ENCODE results near the gene GPATCH2L.

The GPATCH2L gene

DNA sequence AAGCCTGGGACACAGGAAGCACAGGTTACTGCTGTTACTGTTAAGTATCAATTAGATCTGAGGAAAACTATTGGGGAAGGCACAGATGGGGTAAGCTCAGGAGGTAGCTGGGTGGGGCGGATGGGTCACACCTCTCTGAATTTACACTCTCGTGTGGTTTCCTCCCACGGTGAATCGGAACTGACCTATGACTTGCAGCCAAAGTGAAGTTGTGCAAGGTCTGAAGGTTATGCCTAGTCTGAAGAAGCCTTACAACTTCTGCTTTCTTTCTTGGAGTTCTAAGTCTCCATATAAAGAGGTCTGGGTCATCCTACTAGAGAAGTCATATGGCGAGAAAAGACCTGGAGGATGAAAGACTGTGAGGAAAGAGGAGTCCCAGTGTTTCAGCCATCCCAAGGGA lies 25.6 kb upstream of the GPATCH2L start:
- no peak for TF ChIP-seq ZFX (IDR thresholded peaks at IDR 0.05; ENCODE audit: borderline replicate concordance)
- TF ChIP-seq, protein P1, sequence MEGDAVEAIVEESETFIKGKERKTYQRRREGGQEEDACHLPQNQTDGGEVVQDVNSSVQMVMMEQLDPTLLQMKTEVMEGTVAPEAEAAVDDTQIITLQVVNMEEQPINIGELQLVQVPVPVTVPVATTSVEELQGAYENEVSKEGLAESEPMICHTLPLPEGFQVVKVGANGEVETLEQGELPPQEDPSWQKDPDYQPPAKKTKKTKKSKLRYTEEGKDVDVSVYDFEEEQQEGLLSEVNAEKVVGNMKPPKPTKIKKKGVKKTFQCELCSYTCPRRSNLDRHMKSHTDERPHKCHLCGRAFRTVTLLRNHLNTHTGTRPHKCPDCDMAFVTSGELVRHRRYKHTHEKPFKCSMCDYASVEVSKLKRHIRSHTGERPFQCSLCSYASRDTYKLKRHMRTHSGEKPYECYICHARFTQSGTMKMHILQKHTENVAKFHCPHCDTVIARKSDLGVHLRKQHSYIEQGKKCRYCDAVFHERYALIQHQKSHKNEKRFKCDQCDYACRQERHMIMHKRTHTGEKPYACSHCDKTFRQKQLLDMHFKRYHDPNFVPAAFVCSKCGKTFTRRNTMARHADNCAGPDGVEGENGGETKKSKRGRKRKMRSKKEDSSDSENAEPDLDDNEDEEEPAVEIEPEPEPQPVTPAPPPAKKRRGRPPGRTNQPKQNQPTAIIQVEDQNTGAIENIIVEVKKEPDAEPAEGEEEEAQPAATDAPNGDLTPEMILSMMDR (IDR thresholded peaks at IDR 0.05), result no peak
- H3K27ac ChIP-seq, result no peak overlapping the region

DNA sequence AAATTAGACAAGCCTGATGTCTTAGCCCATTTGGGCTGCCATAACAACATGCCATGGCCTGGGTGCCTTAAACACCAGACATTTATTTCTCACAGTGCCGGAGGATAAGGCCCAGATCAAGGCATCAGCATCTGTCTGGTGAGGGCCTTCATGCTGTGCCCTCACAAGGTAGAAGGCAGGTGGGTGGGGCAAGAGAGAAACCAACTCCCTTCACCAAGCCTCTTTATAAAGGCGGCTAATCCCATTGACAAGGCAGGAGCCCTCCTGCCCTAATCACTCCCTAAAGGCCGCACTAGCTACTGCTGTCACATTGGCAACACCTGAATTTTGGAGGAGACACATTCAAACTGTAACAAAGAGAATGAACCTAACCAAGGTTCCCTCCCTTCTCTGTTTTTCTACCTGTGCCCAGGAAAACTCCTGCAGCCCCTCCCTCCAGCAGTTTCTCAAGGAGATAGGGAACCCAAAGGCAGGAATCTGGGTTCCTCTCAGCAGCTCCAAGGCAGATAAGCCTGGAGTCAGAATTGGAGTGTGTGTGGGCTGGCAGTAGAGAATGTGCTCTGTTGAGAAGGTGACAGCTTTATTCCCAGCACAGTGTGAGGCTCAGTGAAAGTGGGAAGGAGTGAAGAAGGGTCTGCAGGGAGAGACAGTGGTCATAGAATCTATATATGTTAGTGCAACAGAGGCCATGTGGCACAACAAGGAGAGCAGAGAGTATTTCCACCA lies 21.7 kb upstream of the GPATCH2L start:
- no peak overlapping the region for H3K27ac ChIP-seq
- no peak for TF ChIP-seq ZFX (IDR thresholded peaks at IDR 0.05; ENCODE audit: borderline replicate concordance)
- TF ChIP-seq, protein P1 (IDR thresholded peaks at IDR 0.05), result no peak

DNA sequence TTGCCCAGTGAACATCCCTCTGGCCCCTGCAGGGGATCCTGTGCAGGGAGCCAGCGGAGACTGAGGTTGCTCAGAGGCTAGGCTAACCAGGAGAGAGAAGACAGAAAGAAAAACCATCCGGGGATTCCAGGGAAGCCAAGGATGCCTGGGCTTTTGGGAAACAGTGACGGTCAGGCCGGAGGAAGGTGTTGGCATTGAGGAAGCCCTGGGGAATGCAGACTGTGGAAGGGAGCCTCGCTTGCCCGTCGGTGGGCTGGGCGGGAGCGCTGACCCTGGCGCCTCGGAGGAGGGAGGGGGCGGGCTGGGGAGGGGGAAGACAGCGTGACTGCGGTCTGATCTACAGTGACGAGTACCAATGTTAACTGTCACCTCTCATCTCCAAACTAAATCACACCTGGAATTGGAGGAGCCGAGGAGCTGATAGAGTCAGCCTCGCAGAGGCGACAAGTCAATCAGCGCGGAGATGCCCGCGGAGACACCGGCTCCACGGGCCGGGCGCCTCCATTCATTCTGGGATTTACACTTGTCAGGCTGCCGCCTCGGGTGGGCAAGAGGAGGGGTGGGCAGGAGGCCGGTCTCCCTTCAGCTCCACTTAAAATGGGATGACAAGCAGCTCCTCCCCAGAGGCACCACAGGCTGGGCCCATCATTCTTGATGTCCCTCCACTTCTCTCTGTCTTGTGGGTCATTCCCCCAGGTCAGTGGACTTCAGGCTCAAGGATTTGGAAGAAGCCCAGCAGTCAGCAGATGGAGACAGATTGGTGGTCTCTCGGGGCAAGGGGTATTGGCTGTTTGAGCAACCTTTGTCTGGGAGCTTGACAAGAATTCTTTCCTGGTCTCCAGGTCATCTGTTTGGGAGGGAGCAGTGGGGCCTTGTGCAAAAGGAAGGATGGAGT lies 20.4 kb upstream of the GPATCH2L start:
- H3K27ac ChIP-seq, result no peak overlapping the region
- no peak for TF ChIP-seq ZFX (IDR thresholded peaks at IDR 0.05; ENCODE audit: borderline replicate concordance)
- TF ChIP-seq, protein P1 (IDR thresholded peaks at IDR 0.05), result no peak

DNA sequence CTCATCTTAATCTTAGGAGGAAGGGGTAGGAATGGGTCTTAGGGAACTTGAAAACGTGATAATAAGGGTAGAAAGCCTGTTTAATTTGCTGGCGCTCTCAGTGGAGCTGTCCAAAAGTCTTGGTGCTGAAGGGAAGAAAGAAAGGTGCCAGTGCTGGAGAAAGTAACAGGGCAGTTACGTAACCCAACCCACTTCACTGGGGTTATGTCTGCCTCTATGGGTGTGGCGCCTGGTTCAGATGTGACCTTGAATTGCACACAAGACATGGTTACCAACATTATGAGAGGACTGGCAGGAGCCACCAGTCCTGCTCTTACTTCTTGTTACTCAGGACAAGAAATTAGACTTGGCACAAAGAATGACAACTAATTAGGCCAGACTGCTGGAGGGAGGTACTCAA lies 18.6 kb upstream of the GPATCH2L start:
- TF ChIP-seq ZFX (IDR thresholded peaks at IDR 0.05; ENCODE audit: borderline replicate concordance), result no peak
- TF ChIP-seq, protein P1 (IDR thresholded peaks at IDR 0.05), result no peak
- H3K27ac ChIP-seq, result no peak overlapping the region

DNA sequence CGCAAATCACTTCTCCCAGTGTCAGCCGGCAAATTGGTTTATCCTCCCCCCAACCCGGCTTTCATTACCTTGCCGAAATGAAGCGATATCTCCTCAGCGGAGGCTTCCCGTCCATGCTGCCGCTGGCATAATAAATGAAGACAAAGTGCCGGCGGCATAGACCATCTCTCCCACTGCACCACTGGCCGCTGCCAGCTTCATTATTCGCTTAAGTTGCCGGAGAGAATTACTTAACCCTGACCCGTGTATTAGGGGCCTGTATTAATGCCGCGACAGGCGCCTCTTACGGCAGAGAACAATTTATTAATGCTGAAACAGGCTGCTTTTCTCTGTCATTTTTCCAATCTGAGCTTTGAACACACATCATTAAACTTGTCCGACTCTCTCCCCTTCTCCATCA lies 17.5 kb upstream of the GPATCH2L start:
- H3K27ac ChIP-seq, result no peak overlapping the region
- TF ChIP-seq, protein P1 (IDR thresholded peaks at IDR 0.05), result no peak
- TF ChIP-seq ZFX (IDR thresholded peaks at IDR 0.05; ENCODE audit: borderline replicate concordance), result no peak

DNA sequence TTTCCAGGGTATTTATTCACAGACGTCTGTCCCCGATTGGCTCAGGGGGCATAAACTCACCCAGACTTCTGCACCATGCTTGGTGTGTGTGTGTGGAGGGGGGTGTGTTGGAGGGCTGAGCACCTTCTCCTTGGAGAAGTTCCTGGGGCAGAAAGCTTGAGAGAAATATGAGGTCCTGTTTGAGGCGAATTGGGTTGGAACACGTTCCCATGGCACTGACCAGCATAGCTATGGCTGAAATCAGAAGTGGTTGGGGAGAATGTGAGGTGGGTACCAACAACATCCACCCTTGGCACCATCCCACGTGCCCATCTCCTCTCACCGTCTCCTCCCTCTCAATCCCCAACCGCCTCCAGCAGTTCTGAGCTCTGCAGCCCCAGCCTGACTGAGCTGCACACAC lies 16.0 kb upstream of the GPATCH2L start:
- no peak for TF ChIP-seq ZFX (IDR thresholded peaks at IDR 0.05; ENCODE audit: borderline replicate concordance)
- TF ChIP-seq, protein P1 (IDR thresholded peaks at IDR 0.05), result no peak

More for the DNA sequence above, 16.0 kb upstream of the GPATCH2L start:
- no peak overlapping the region for H3K27ac ChIP-seq
